ENCODE results near the gene SLC2A8.

GRCh38 chr9:127356906-127357305 is 40.1 kb upstream of the SLC2A8 start:
- TF ChIP-seq, protein P1, sequence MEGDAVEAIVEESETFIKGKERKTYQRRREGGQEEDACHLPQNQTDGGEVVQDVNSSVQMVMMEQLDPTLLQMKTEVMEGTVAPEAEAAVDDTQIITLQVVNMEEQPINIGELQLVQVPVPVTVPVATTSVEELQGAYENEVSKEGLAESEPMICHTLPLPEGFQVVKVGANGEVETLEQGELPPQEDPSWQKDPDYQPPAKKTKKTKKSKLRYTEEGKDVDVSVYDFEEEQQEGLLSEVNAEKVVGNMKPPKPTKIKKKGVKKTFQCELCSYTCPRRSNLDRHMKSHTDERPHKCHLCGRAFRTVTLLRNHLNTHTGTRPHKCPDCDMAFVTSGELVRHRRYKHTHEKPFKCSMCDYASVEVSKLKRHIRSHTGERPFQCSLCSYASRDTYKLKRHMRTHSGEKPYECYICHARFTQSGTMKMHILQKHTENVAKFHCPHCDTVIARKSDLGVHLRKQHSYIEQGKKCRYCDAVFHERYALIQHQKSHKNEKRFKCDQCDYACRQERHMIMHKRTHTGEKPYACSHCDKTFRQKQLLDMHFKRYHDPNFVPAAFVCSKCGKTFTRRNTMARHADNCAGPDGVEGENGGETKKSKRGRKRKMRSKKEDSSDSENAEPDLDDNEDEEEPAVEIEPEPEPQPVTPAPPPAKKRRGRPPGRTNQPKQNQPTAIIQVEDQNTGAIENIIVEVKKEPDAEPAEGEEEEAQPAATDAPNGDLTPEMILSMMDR (IDR thresholded peaks at IDR 0.05), result no peak
- TF ChIP-seq, protein P2, sequence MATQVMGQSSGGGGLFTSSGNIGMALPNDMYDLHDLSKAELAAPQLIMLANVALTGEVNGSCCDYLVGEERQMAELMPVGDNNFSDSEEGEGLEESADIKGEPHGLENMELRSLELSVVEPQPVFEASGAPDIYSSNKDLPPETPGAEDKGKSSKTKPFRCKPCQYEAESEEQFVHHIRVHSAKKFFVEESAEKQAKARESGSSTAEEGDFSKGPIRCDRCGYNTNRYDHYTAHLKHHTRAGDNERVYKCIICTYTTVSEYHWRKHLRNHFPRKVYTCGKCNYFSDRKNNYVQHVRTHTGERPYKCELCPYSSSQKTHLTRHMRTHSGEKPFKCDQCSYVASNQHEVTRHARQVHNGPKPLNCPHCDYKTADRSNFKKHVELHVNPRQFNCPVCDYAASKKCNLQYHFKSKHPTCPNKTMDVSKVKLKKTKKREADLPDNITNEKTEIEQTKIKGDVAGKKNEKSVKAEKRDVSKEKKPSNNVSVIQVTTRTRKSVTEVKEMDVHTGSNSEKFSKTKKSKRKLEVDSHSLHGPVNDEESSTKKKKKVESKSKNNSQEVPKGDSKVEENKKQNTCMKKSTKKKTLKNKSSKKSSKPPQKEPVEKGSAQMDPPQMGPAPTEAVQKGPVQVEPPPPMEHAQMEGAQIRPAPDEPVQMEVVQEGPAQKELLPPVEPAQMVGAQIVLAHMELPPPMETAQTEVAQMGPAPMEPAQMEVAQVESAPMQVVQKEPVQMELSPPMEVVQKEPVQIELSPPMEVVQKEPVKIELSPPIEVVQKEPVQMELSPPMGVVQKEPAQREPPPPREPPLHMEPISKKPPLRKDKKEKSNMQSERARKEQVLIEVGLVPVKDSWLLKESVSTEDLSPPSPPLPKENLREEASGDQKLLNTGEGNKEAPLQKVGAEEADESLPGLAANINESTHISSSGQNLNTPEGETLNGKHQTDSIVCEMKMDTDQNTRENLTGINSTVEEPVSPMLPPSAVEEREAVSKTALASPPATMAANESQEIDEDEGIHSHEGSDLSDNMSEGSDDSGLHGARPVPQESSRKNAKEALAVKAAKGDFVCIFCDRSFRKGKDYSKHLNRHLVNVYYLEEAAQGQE (IDR thresholded peaks at IDR 0.05; ENCODE audit: insufficient read depth in 1 of 2, low read depth in 2 of 2, low read length in 1 of 2), result no peak
- TF ChIP-seq POLR2AphosphoS5 (IDR thresholded peaks at IDR 0.05; ENCODE audit: low read depth, low read length), result no peak
- no peak for TF ChIP-seq SIN3A (IDR thresholded peaks at IDR 0.05; ENCODE audit: borderline replicate concordance, insufficient read depth, low read depth, low read length)
- no peak for TF ChIP-seq TCF7L2 (IDR thresholded peaks at IDR 0.05; ENCODE audit: low read depth, low read length)

All from Panc1 (cell line).